CD4-positive, alpha-beta T cell (primary cell): ENCODE data around the gene CKAP2L. TPM values are rescaled to one million over a fixed set of nuclear protein-coding genes. Genes with fewer than 3 reads are reported as not detected.
A peak's percentile ranks its signal among the peaks of the same experiment; 100 is the strongest.

Experiments used
- ATAC-seq: fragments of 200-7000 bp; cut with Tn5 transposase; one replicate; pipeline ENCODE4 v1.10.0; 2022; ENCODE audit warnings: mild to moderate bottlenecking; ENCODE audit not compliant: poor library complexity
- CTCF ChIA-PET: fragments of 350-600 bp; sonication (Branson Sonifier 250); formaldehyde crosslinking; loops from one replicate; lab custom pipeline; 2021; ENCODE audit warnings: antibody characterized with exemption, inconsistent platforms; lab: Charles Lee
- POLR2A ChIA-PET: fragments of 350-600 bp; sonication (Branson Sonifier 250); formaldehyde crosslinking; loops from one replicate; lab custom pipeline; 2021; ENCODE audit warnings: antibody characterized with exemption, inconsistent platforms; lab: Charles Lee
- DNase-seq, 14 experiments: peaks; one replicate each; pipeline ENCODE4 v3.0.0-alpha.2; 2013 to 2020; ENCODE audit warnings: mixed read lengths in 2 of 14
- H3K27ac ChIP-seq, 2 donors: one replicate each; pipeline versions ENCODE4 v1.5.1 to v1.7.0; 2013; ENCODE audit warnings: low read length in 2 of 2, low read depth in 1 of 2, mild to moderate bottlenecking in 1 of 2
- H3K27me3 ChIP-seq, 2 experiments: 1 replicate in 1 of 2; 2 replicates in 1 of 2; pipeline versions ENCODE4 v1.6.1 to v1.7.0; 2013; ENCODE audit warnings: low read length in 2 of 2, control low read depth in 1 of 2, mild to moderate bottlenecking in 1 of 2, moderate library complexity in 1 of 2; ENCODE audit not compliant: insufficient read depth in 2 of 2, control insufficient read depth in 1 of 2
- H3K36me3 ChIP-seq: one replicate; pipeline ENCODE4 v1.6.1; 2013; ENCODE audit warnings: low read length, control low read depth; ENCODE audit not compliant: insufficient read depth
- H3K4me1 ChIP-seq: one replicate; pipeline ENCODE4 v1.6.1; 2013; ENCODE audit warnings: low read length, control low read depth; ENCODE audit not compliant: insufficient read depth
- H3K4me3 ChIP-seq: one replicate; pipeline ENCODE4 v1.5.1; 2013; ENCODE audit warnings: mild to moderate bottlenecking, low read length, moderate library complexity
- H3K9me3 ChIP-seq, 2 experiments: 1 replicate in 1 of 2; 2 replicates in 1 of 2; pipeline versions ENCODE4 v1.6.1 to v1.7.0; 2013; ENCODE audit warnings: low read length in 2 of 2, mild to moderate bottlenecking in 2 of 2, control low read depth in 1 of 2, moderate library complexity in 1 of 2; ENCODE audit not compliant: control insufficient read depth in 1 of 2, insufficient read depth in 1 of 2
- H3K27ac Mint-ChIP-seq: one replicate; pipeline ENCODE4 v1.8.0; 2020; ENCODE audit warnings: mixed read lengths
- H3K27me3 Mint-ChIP-seq: one replicate; pipeline ENCODE4 v1.8.0; 2021; ENCODE audit warnings: mixed read lengths
- H3K36me3 Mint-ChIP-seq: one replicate; pipeline ENCODE4 v1.8.0; 2021; ENCODE audit warnings: low read depth, mixed read lengths
- H3K4me1 Mint-ChIP-seq: one replicate; pipeline ENCODE4 v1.8.0; 2021; ENCODE audit warnings: low read depth, mixed read lengths
- H3K4me3 Mint-ChIP-seq: one replicate; pipeline ENCODE4 v1.8.0; 2020; ENCODE audit warnings: mild to moderate bottlenecking, mixed read lengths
- H3K9me3 Mint-ChIP-seq: one replicate; pipeline ENCODE4 v1.8.0; 2020; ENCODE audit warnings: mixed read lengths
- intact Hi-C, 2 experiments: fragments of 100-400 bp; cut with DNase I in 1 of 2; cut with micrococcal nuclease in 1 of 2; formaldehyde crosslinking; loops; one replicate each; pipeline versions ENCODE4 v1.15.1 to v1.9.0; 2023 to 2025; cut with DNase I, micrococcal nuclease
- total RNA-seq, 174 experiments: library from RNA in 2 of 174; stranded (reverse) in 2 of 174; gene quantifications; one replicate each; pipeline ENCODE4 v1.2.3 and lab custom pipeline; 2021 to 2026
- TF ChIP-seq, protein P1 (sequence below): fragments of 200-600 bp; IDR thresholded peaks from one replicate; pipeline ENCODE4 v1.8.0; 2022; ENCODE audit warnings: antibody characterized with exemption, mild to moderate bottlenecking

Gene CKAP2L
- total RNA-seq, 2 experiments from 2014 or later: 0.08 to 0.50 TPM

DNA sequence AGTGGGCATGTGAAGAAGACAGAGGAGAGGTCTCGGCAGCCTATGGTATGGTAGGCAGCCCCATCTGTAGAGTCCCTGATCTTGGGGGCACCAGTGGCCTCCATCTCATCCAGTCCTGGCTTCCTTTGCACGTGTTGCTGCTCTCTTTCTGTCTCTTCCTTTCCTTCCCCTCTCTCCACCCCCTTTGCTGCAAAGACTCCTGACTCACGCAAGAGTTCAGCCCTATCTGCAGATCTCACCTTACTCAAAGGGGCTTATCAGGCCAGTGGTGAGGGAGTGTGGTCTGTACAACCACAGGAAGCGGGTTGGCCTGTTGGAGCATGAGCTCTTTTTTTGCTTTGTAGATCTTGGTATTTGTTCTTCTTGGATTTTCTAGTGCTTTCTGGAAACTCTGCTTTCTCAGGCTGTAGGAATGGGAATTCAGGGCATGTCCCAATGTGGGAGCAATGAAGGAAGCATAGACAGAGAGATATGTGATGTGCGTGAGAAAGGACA lies 58.2 kb downstream of the CKAP2L start:
- H3K36me3 Mint-ChIP-seq: no peaks in the 10 kb centered on the region
- no peaks in the 10 kb centered on the region for H3K9me3 Mint-ChIP-seq
- Histone ChIP-seq H3K4me3 (no peak overlapping the region), H3K4me1 (peaks cover 27% of the 10 kb centered on the region), H3K27ac (no peak overlapping the region), H3K9me3 (no peaks in the 10 kb centered on the region), H3K27me3 (no peaks in the 10 kb centered on the region), H3K36me3 (no peaks in the 10 kb centered on the region)
- DNase-seq (peak in 7 of 14 experiments; percentile 13 to 67 (median 45)), ATAC-seq (peak; percentile 79)
- intact Hi-C loops: no loop called here
- ChIA-PET POLR2A (interaction anchor here (1.0 to 1.7 kb wide), 2 partner anchors 14 to 79 kb away, joined by 3 to 4 read pairs; no protein-coding TSS in a partner anchor), CTCF (interaction anchor here (1.5 to 1.6 kb wide), 2 partner anchors 21 to 80 kb away, joined by 3 to 4 read pairs; no protein-coding TSS in a partner anchor)
- H3K27ac Mint-ChIP-seq: no peak overlapping the region
- no peak overlapping the region for H3K4me3 Mint-ChIP-seq
- H3K27me3 Mint-ChIP-seq: peaks cover 15% of the 10 kb centered on the region
- TF ChIP-seq, protein P1, sequence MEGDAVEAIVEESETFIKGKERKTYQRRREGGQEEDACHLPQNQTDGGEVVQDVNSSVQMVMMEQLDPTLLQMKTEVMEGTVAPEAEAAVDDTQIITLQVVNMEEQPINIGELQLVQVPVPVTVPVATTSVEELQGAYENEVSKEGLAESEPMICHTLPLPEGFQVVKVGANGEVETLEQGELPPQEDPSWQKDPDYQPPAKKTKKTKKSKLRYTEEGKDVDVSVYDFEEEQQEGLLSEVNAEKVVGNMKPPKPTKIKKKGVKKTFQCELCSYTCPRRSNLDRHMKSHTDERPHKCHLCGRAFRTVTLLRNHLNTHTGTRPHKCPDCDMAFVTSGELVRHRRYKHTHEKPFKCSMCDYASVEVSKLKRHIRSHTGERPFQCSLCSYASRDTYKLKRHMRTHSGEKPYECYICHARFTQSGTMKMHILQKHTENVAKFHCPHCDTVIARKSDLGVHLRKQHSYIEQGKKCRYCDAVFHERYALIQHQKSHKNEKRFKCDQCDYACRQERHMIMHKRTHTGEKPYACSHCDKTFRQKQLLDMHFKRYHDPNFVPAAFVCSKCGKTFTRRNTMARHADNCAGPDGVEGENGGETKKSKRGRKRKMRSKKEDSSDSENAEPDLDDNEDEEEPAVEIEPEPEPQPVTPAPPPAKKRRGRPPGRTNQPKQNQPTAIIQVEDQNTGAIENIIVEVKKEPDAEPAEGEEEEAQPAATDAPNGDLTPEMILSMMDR: no peak
- H3K4me1 Mint-ChIP-seq: peaks cover 13% of the 10 kb centered on the region

DNA sequence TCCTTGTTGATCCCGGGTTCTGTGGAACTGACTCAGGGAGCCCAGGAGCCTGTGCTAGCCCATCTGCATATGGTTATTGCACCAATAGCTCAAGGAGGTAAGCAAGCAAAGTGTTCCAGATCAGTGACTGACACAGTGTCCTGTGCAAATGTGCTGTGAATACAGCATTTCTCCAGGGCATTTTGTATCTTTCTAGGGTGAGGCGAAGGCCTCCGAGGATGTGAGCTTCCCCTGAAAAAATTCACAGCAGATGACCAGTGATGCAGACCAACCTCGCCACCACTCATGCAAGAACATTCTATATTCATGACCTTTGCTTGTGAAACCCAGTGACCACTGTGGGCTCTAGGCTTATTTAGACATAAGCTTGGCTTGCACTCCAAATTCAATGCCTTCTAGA lies 58.8 kb downstream of the CKAP2L start:
- Mint-ChIP-seq H3K4me1 (peaks cover 13% of the 10 kb centered on the region), H3K36me3 (no peaks in the 10 kb centered on the region), H3K27me3 (peaks cover 15% of the 10 kb centered on the region), H3K27ac (no peak overlapping the region), H3K9me3 (no peaks in the 10 kb centered on the region), H3K4me3 (no peak overlapping the region)
- intact Hi-C loops: no loop called here
- H3K27ac ChIP-seq: no peak overlapping the region
- H3K4me1 ChIP-seq: peaks cover 27% of the 10 kb centered on the region
- ChIA-PET CTCF (interaction anchor here (1.6 kb wide), 1 partner anchor 21 kb away, joined by 3 read pairs; no protein-coding TSS in a partner anchor), POLR2A (no interaction called here)
- H3K4me3 ChIP-seq: no peak overlapping the region
- no peak for DNase-seq
- no peaks in the 10 kb centered on the region for H3K36me3 ChIP-seq
- H3K9me3 ChIP-seq: no peaks in the 10 kb centered on the region
- H3K27me3 ChIP-seq: no peaks in the 10 kb centered on the region
- TF ChIP-seq, protein P1: no peak
- no peak for ATAC-seq

DNA sequence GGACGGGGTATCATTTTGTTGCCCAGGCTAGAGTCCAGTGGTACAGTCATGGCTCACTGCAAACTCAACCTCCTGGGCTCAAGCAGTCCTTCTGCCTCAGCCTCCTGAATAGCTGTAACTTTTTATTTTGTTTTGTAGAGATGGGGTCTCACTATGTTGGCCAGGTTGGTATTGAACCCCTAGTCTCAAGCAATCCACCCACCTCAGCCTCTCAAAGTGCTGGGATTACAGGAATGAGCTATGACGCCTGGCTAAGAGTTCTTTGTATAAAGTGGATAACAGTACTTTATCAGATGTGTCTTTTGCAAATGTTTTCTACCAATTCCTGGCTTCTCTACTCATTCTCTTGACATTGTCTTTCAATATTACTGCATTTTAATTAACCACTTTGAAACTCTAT lies 60.7 kb downstream of the CKAP2L start:
- ChIA-PET CTCF (no interaction called here), POLR2A (no interaction called here)
- Mint-ChIP-seq H3K4me3 (no peak overlapping the region), H3K27me3 (peaks cover 15% of the 10 kb centered on the region), H3K4me1 (peaks cover 13% of the 10 kb centered on the region), H3K9me3 (no peaks in the 10 kb centered on the region), H3K27ac (no peak overlapping the region), H3K36me3 (no peaks in the 10 kb centered on the region)
- Histone ChIP-seq H3K4me3 (no peak overlapping the region), H3K36me3 (no peaks in the 10 kb centered on the region), H3K9me3 (no peaks in the 10 kb centered on the region), H3K27me3 (no peaks in the 10 kb centered on the region), H3K4me1 (peaks cover 19% of the 10 kb centered on the region), H3K27ac (no peak overlapping the region)
- intact Hi-C loops: no loop called here
- no peak for ATAC-seq
- TF ChIP-seq, protein P1: no peak
- no peak for DNase-seq
